NCI-H1417 (cell line): ENCODE measurements around the gene LGI1.

ENCODE experiments used
- DNase-seq, 3 experiments: peaks; one replicate each; lab custom pipeline; 2025; lab: John Stamatoyannopoulos, UW

LGI1 gene

DNA sequence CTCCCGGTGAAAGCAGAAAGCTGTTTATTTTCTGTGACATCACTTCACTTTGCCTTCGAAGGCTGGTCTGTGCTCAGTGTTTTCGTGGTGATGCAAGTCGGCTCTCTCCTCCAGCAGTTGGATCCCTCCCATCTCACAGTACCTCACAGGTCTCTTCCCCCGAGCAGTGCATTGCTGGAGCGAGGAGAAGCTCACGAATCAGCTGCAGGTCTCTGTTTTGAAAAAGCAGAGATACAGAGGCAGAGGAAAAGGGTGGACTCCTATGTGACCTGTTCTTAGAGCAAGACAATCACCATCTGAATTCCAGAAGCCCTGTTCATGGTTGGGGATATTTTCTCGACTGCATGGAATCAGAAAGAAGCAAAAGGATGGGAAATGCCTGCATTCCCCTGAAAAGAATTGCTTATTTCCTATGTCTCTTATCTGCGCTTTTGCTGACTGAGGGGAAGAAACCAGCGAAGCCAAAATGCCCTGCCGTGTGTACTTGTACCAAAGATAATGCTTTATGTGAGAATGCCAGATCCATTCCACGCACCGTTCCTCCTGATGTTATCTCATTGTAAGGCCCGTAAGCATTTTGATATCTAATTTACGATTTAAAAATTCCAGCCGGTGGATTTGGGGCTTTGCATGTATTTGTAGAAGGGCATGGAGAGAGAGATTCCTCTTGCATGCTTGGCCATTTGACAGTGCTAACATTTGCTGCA is at the start of gene LGI1:
TSS of gene LGI1 (plus strand) at position 136 of the 707 bp plus-strand sequence. CDS start at position 345, 209 bp downstream.
- DNase-seq: peak in 1 of 3 experiments; percentile 4

DNA sequence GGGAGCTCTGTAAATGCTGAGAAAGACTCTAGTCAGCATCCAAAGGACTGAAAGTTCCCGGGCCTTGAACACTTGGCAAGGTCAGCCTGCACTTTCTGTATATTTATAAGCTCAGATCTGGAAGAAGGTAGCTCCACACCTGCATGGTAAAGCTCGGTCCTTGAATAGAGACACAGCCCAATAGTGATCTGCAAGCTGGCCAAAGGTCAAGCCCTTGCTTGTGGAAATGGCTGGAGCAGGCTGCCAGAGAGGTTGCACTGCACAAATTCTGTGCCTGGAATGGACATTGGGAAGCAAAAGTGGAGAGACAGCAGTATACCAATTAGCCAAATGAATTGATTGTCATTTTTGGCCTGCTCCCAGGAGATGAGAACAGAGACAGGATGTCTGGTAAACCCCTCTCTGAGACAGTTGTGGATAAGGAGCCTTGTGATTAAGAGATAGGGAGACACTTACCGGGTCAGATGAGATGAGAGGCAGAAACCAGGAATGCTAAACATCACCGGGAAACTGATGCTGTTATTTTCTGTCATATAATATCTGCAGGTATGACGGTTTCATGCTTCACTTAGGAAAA is 47.3 kb upstream of the LGI1 start:
- peak in 1 of 3 experiments; percentile 8 for DNase-seq

DNA sequence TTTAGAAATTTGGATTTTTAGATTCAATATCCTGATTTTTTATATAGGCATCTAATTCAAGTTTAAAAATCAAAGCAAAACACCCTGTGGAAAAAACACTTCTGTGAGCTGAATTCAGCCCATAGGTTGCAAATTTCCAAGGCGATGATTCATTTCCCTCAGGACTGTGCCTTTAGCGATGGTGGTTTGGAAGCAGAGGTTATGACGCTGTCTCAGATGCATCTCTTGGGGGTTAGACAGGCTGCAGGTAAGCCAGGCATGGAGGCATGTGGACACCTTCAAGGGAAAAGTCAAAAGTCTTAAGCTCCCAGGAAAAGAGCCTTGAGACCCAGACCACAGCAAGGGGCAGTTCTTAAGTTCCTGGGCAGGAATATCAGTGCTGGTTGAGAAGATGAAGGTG is 45.8 kb upstream of the LGI1 start:
- no peak for DNase-seq

DNA sequence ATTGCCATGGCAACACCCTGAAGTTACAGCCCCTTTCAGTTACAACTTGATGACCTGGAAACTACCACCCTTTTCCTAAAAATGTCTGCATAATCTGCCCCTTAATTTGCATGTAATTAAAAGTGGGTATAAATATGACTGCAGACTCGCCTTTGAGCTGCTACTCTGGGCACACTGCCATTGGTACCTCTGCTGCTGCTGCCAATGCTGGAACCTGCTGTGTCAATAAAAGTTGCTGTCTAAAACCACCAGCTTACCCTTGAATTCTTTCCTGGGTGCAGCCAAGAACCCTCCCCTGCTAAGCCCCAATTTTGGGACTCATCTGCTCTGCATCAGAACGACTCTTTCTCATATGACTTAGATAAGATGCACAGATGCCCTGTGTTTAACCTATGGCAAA is 45.1 kb upstream of the LGI1 start:
- no peak for DNase-seq

DNA sequence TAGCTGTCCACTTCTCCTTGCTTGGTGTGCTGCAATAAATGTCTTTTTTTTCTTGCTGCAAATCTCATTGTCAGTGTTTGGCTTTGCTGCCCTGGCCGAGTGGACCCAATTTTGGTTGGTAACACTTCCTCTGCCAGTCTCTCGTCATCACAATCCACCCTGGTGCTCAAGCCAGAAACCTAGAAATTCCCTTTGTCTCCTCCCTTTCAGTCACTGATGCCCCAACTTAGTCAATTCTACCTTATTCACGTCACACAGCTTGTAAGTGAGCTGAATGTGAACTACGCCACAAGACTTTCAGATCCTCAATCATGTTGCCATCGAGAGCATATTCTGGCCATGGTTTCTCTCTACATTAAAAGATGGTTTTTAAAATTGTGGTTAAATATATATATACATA is 42.4 kb upstream of the LGI1 start:
- no peak for DNase-seq

DNA sequence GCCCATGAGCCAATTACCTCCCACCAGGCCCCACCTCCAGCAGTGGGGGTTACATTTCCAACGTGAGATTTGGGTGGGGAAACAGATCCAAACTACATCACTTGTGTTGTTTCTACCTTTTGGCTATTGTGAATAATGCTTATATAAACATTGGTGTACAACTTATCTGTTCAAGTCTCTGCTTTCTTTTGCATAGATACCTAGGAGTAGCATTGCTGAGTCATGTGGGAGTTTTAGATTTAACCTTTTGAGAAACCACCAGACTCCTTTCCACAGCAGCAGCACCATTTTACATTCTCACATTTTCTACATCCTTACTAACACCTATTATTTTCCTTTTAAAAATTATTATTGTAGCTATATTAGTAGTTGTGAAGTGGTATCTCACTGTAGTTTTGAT is 41.0 kb upstream of the LGI1 start:
- DNase-seq: no peak

DNA sequence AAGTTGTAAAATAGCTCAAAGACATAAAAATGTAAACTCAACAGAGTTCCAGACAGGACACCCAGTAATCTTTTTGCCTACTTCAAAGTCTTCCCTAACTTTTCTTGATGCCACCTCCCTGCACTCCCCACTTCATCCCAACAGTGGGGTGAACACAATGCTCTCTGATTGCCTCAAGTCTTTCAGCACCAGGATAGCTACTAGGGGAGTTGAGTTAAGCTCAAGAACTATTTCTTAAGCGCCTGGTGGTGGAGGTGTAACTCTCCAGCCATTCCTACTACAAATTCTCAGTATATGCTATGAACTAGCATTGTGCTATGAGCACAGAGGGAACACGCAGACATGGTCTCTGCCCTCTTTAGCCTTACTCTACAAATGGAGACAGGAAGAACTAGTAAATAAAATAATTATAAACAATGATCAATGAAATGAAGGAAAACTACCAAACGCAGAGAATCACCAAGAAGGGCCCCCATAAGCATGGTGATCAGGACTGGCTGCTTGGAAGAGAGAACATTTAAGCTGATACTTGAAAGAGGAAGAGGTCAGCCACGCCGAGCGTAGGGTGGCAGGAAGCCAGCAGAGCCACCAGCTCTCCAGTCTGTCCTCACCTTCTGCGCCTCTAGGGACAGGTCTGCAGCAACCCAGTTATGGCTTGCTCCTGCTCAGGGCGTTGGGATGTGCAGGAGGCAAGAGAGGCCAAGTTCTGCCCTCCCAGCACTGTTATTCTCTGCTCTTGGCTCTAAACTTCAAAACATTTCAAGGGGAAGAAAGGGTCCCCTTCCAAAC is 38.6 kb upstream of the LGI1 start:
- DNase-seq: no peak

DNA sequence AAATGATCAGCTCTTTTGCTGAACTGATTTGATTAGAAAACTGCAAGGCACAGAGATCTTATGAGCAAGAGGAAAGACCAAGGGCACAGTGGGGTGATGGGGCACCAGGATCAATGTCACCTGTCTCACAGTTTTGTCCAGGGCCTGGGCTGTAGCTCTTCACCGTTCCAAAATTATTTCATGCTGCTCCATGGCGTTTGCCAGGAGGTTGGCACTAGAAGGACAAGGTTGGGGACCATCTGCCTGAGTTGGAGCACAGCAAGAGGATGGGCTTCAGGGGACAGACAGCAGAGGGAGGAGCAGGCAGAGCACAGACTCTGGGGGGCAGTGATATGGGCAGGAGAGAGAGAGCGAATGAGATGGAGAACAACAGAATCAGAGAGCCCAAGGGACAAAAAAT is 37.8 kb upstream of the LGI1 start:
- DNase-seq: no peak

DNA sequence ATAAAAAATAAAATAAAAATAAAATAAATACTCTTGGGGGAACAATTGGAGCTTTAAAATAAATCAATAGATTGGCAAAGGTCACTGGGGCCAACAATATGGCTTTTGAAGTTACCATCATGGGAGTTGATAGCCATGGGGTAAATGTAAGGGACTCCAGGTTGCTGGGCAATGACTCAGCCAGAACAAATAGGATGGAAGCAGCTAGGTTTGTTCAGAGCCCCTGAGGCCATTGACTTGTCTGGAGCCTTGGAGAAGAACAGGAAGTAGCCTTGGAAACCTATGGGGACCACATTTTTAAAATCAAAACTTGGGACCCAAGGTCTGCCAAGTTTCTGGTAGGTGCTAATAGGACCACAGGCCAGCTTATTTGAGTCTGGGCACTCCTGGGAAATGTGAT is 35.2 kb upstream of the LGI1 start:
- no peak for DNase-seq

DNA sequence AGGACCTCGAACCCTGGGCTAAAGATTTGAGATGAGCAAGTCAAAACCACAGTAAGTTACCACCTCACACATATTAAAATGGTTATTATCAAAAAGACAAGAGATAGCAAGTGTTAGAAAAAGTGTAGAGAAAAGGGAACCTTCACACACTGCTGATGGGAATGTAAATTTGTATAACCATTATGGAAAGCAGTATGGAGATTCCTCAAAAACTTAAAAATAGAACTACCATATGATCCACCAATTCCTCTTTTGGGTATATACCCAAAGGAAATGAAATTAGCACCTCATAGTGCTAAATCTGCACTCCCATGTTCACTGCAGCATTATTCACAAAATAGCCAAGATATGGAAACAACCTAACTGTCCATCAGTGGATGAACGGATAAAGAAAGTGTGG is 34.6 kb upstream of the LGI1 start:
- DNase-seq: no peak

DNA sequence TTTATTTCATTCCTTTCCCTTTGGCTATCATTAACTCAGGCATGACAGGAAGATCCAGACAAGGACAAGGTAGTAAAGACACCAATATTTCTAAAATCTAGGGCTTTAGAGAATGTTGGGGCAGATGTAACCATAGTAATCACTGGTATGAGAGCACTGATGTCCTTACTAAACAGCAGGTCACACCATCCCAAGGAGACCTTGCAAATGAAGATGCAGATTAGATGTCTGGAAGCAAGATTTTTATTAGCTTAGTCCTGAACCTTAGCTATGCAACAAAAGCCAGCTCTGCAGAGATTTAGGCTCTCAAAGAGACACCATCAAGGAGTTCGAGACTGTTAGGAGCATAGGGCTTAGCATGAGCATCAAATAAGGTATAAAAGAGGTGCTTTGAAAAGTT is 31.7 kb upstream of the LGI1 start:
- no peak for DNase-seq

DNA sequence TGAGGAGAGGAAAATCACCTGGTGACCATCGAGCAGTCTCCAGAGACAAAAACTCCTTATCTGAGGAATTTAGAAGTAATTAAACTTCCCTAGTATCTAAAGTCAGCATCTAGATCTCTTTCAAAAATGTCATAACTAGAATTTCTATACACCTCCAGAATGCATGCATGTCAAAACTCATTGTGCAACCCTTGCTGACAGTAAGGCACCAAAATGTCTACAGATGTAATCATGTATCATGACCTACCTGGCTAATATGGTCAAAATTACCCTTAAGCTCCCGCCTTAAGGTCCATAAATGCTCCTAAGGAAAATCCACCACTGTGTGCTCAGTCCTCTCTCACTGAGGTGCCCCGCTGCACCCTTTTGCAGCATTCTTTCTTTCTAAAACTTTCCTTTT is 16.4 kb upstream of the LGI1 start:
- DNase-seq: no peak

DNA sequence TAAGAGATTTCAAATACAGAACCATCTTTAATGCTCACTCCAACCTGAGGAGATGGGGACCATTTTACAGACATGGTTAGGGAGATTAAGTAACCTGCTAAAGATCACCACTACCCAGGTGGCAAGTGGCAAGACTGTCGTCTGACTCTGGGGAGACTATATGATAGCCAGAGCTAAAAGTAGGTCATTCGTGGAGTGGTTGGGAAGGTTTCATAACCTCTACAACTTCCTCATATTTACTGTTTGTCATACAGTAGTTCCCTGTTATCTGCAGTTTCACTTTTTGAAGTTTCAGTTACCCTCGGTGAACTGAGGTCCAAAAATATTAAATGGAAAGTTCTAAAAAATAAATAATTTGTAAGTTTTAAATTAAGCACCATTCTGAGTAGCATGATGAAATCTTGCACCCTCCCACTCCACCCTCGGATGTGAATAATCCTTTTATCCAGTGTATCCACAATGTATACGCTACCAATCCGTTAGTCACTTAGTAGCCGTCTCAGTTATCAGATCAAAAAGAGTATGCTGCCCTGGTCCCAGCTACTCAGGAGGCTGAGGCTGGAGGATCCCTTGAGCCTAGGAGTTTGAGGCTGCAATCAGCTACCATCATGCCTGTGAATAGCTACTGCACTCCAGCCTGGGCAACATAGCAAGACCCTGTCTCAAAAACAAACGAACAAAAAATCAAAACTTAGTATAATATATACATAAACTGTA is 14.9 kb upstream of the LGI1 start:
- DNase-seq: no peak

DNA sequence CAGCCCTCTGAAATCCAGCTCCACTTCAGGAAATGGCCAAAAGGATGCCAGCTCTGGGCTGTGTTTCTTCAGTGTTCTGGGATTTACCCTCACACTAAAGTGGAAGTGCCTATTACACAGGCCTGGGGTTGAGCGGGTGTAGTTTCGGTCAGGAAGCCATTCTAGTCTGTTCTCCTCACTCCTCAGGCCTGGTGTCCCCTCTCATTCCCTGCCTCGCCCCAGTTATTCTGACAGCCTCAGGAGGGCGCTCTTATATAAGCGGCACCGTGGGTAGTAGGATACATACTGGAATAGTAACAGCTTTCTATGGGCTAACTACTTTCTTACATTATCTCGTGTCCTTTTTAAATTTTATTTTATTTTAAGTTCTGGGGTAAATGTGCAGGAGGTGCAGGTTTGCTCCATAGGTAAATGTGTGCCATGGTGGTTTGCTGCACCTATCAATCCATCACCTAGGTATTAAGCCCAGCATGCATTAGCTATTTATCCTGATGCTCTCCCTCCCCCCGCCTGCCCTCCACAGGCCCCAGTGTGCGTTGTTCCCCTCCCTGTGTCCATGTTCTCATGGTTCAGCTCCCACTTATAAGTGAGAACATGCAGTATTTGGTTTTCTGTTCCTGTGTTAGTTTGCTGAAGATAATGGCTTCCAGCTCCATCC is 12.2 kb upstream of the LGI1 start:
- no peak for DNase-seq

DNA sequence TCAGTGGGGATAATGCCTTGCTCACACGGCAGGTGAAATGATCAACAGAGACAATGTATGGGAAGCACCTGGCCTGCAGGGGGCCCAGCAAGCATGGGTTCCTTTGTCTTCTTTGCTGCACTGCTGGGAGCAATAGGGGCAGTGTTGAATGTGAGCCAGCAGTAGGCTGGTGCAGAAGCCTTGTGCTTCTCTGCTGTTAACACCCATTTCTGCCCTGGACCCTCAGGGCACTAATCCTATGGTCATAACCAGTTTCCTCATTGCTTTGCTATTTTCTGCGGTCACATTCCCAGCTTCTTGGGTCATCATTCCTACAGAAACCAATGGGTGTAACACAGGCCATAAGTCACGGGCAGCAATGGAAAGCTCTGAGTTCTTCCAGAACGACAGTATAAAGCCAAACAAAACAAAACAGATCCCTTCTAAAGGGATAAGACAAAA is 10.9 kb upstream of the LGI1 start:
- DNase-seq: peak in 2 of 3 experiments; percentile 24 to 52

DNA sequence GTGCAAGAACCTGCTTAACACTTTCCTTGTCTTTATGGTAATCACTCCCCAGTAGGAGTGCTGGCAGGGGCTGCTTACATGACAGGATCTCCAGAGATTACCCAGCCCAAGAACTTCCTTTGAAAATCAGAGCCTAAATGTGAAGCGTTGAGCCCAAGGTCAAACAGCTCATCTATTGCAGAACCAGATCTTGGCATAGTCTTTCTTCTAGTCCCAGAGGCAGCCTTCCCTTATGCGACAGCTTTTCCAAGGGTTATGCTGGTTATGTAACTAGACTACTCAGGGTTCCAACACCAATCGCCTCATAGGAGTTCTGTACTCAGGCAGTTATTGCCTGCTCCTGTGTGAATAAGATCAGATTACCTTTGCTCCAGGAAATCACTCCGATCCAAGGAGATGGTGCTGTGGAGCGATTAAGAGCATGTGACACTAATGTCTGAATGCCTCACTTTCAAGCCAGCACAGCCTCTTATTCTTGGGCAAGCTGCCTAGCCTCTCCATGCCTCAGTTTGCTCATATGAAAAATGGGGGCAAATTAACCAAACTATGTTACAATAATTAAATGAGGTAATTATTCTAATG is 8.4 kb upstream of the LGI1 start:
- DNase-seq: peak in 2 of 3 experiments; percentile 3 to 55

DNA sequence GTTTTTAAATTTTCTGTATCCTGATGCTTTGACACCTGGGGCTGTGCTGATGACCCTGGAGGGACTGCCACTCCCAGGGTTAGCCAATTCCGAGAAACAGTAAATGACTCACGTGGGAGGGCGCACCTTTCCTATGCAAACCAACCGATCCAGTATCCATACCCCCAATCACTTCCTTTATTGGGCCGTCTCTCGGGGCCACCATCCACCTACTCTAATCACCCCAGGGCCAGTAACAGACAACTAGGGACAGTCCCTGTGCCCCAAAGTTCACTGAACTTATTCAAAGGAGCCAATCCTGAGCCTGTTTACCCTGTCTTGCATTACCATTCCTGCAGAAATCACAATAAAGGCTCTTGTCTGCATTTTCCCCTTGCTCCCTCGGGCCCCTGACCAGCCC is 6.6 kb upstream of the LGI1 start:
- DNase-seq: no peak

DNA sequence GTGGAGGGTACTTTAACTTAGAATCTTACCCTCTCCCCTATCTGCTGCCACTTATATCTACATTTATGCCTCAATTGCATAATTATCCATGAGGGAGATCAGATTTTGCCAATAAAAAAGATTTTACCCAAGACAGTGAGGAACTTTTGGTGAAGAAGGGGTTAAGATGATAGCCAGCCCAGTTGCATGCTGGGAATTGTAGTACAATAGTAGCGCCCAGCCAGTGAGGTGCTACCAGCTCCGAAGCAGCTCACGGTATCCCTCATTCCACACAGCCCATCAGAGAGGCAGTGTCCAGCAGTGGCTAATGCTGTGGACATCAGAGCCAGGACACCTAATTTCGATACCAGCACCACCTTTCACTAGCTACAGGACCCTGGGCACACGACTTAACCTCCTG is 5.9 kb upstream of the LGI1 start:
- DNase-seq: no peak

DNA sequence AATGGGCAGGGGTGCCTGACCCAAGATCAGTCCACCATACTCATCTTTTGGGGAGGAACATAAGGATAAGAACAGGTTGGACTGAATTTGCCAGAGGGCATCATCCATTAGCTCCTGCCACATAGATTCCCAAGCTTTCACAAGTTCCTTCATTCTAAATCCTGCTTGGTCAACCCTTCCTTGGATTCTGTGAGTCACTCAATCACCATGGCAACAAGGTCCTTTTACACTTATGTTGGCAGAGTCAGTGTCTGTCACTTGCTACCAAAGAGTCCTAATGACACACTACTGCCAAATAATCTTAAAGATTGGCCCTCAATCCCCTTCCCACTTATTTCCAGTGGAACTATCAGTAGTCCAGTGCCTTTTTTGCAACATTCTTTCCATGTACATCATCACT is 5.0 kb upstream of the LGI1 start:
- DNase-seq: peak in 1 of 3 experiments; percentile 9

DNA sequence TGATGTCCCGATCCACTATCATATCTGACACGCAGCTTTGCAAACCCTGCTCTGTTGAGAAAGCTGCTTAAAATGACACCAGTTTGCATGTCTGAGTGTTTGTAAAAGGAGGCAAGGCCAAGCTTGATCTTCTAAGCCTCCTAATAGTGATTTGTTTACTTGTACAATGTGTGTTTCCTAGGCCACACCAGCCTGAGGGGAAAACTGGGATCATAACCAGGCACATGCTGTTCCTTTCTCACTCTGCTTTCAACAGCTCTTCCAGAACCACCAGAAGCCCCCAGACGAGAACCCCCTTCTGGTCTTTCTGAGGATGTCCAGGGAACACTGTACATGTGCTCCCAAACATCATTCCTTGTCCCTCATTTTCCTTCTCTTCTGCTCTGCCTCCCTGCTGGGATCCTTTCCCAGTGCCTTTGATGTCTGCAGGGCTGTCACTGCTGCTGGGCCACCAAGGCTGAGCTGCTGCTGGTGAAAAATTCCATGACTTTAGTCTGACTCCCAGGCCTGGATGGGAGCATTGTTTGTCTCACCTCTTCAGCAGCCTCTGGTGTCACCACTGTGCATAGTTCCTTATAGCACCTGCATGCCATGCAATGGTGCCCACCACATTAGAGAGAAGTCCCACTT is 4.0 kb upstream of the LGI1 start:
- DNase-seq: peak in 1 of 3 experiments; percentile 23

DNA sequence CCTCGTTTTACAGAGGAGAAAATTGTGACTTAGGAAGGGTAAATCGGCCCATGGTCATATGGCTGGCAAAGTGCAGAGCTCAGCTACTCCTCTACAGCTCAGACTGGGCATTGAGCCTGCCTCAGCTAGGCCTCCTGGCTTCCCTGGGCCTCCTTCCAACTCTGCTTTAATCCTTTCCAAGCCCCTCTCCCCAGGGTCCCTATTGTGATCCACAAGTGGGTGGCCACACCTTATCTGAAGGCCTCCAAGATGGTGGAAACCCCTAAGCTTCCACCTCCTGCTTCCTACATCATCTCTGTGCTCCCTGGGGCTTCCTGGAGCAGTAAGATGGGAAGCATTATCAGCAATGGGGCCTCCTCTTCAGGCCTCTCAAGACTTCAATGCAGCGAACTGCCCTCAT is 3.0 kb upstream of the LGI1 start:
- no peak for DNase-seq
